WTC11 (cell line): ENCODE measurements around the gene SRRM2.

Experiments used
- ATF6 ChIP-seq: sonication (generic); formaldehyde crosslinking; IDR thresholded peaks from 2 replicates; pipeline ENCODE4 v1.8.1; 2023; ENCODE audit warnings: mild to moderate bottlenecking, missing genetic modification reagents
- CREB1 ChIP-seq: sonication (generic); formaldehyde crosslinking; IDR thresholded peaks from 2 replicates; pipeline ENCODE4 v1.8.0; 2023; ENCODE audit warnings: mild to moderate bottlenecking, missing genetic modification reagents
- CTCF ChIP-seq: fragments of 200-600 bp; IDR thresholded peaks from 2 replicates; pipeline ENCODE4 v1.8.0; 2022; ENCODE audit warnings: antibody characterized with exemption
- E2F5 ChIP-seq: sonication (generic); formaldehyde crosslinking; IDR thresholded peaks from 2 replicates; pipeline ENCODE4 v1.8.1; 2022; ENCODE audit warnings: mild to moderate bottlenecking, moderate library complexity, missing genetic modification reagents
- GABPB1 ChIP-seq: sonication (generic); formaldehyde crosslinking; IDR thresholded peaks from 2 replicates; pipeline ENCODE4 v1.8.1; 2023; ENCODE audit warnings: mild to moderate bottlenecking, missing genetic modification reagents
- MAX ChIP-seq: sonication (generic); formaldehyde crosslinking; IDR thresholded peaks from 2 replicates; pipeline ENCODE4 v1.8.0; 2022; ENCODE audit warnings: mild to moderate bottlenecking, missing genetic modification reagents
- NFYB ChIP-seq: sonication (generic); formaldehyde crosslinking; conservative IDR thresholded peaks from 2 replicates; pipeline ENCODE4 v1.8.0; 2022; ENCODE audit warnings: low read depth, missing genetic modification reagents
- NR2C2 ChIP-seq: sonication (generic); formaldehyde crosslinking; IDR thresholded peaks from 2 replicates; pipeline ENCODE4 v1.8.0; 2022; ENCODE audit warnings: mild to moderate bottlenecking, missing genetic modification reagents
- PRDM15 ChIP-seq: sonication (generic); formaldehyde crosslinking; IDR thresholded peaks from 2 replicates; pipeline ENCODE4 v1.8.0; 2022; ENCODE audit warnings: missing genetic modification reagents
- STAT6 ChIP-seq: sonication (generic); formaldehyde crosslinking; conservative IDR thresholded peaks from 2 replicates; pipeline ENCODE4 v1.8.1; 2023; ENCODE audit warnings: mild to moderate bottlenecking, low read depth, missing genetic modification reagents, moderate library complexity
- USF1 ChIP-seq: sonication (generic); formaldehyde crosslinking; IDR thresholded peaks from 2 replicates; pipeline ENCODE4 v1.8.0; 2022; ENCODE audit warnings: mild to moderate bottlenecking, missing genetic modification reagents
- USF2 ChIP-seq: sonication (generic); formaldehyde crosslinking; IDR thresholded peaks from 2 replicates; pipeline ENCODE4 v1.8.1; 2023; ENCODE audit warnings: mild to moderate bottlenecking, missing genetic modification reagents, moderate library complexity
- ZNF281 ChIP-seq: sonication (generic); formaldehyde crosslinking; IDR thresholded peaks from 2 replicates; pipeline ENCODE4 v1.8.0; 2023; ENCODE audit warnings: mild to moderate bottlenecking, missing genetic modification reagents

GRCh38 chr16:2726923-2727322 lies 25.5 kb upstream of the SRRM2 start:
- TF ChIP-seq NR2C2 (CRISPR knock-in tag) (no peak), ZNF281 (no peak), CTCF (no peak), PRDM15 (CRISPR knock-in tag) (no peak), USF1 (CRISPR knock-in tag) (no peak), CREB1 (CRISPR knock-in tag) (no peak), STAT6 (no peak), GABPB1 (CRISPR knock-in tag) (no peak), USF2 (no peak), NFYB (CRISPR knock-in tag) (no peak), E2F5 (CRISPR knock-in tag) (no peak), MAX (CRISPR knock-in tag) (no peak), ATF6 (CRISPR knock-in tag) (no peak)
